Type B pancreatic cell (in vitro differentiated cells): ENCODE results near the gene TPD52L2. TPM values are rescaled to one million over a fixed set of nuclear protein-coding genes. Genes with fewer than 3 reads are reported as not detected.
A peak's percentile ranks its signal among the peaks of the same experiment; 100 is the strongest.

Source experiments
- DNase-seq: peaks from one replicate; pipeline ENCODE4 v3.0.0; 2021; ENCODE audit warnings: mixed read lengths; ENCODE audit not compliant: unreplicated experiment; ENCODE audit errors: extremely low spot score
- H3K27ac Mint-ChIP-seq: 2 replicates; pipeline ENCODE4 v1.8.0; 2021; ENCODE audit warnings: mild to moderate bottlenecking, mixed read lengths
- H3K27me3 Mint-ChIP-seq: 2 replicates; pipeline ENCODE4 v1.8.0; 2021; ENCODE audit warnings: mixed read lengths
- H3K36me3 Mint-ChIP-seq: 2 replicates; pipeline ENCODE4 v1.8.0; 2021; ENCODE audit warnings: mixed read lengths
- H3K4me1 Mint-ChIP-seq: one replicate; pipeline ENCODE4 v1.8.0; 2021; ENCODE audit warnings: mixed read lengths; ENCODE audit not compliant: unreplicated experiment
- H3K4me3 Mint-ChIP-seq: 2 replicates; pipeline ENCODE4 v1.8.0; 2021; ENCODE audit warnings: mild to moderate bottlenecking, mixed read lengths
- H3K9me3 Mint-ChIP-seq: 2 replicates; pipeline ENCODE4 v1.8.0; 2021; ENCODE audit warnings: mixed read lengths
- total RNA-seq: library from RNA; stranded (reverse); gene quantifications from 2 replicates; pipeline ENCODE4 v1.2.1, GENCODE V29; 2021; ENCODE audit warnings: low replicate concordance
- TF ChIP-seq, protein P1 (sequence below): fragments of 200-600 bp; sonication (generic); conservative IDR thresholded peaks from 2 replicates; pipeline ENCODE4 v1.5.0; 2021; ENCODE audit warnings: antibody characterized with exemption, mild to moderate bottlenecking

Gene TPD52L2
- total RNA-seq, 1 donor from 2014 or later: 76.5 TPM

- Mint-ChIP-seq H3K36me3 (no peaks in the 10 kb centered on the region), H3K4me1 (peaks cover 35% of the 10 kb centered on the region)
Measured at GRCh38 chr20:63828951-63829350, 36.1 kb upstream of the TPD52L2 start.

DNA sequence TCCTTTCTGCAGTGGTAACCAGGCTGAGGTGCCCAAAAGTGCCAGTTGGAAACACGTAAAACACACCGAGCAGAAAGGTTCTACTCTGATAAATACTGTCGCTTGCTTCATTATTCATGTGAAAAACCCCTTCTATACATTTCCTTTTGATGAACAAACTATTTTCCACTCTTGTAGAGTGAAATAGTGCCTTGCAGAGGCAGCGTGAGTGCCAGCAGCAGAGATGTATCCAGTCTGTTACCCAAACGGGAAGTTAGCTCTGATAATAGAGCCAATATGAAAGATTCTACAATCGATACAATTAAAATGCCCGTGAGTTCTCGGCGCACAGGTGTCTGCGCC is 35.5 kb upstream of the TPD52L2 start:
- TF ChIP-seq, protein P1, sequence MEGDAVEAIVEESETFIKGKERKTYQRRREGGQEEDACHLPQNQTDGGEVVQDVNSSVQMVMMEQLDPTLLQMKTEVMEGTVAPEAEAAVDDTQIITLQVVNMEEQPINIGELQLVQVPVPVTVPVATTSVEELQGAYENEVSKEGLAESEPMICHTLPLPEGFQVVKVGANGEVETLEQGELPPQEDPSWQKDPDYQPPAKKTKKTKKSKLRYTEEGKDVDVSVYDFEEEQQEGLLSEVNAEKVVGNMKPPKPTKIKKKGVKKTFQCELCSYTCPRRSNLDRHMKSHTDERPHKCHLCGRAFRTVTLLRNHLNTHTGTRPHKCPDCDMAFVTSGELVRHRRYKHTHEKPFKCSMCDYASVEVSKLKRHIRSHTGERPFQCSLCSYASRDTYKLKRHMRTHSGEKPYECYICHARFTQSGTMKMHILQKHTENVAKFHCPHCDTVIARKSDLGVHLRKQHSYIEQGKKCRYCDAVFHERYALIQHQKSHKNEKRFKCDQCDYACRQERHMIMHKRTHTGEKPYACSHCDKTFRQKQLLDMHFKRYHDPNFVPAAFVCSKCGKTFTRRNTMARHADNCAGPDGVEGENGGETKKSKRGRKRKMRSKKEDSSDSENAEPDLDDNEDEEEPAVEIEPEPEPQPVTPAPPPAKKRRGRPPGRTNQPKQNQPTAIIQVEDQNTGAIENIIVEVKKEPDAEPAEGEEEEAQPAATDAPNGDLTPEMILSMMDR: no peak
- peaks cover 32% of the 10 kb centered on the region for H3K4me1 Mint-ChIP-seq
- H3K27me3 Mint-ChIP-seq: peaks cover 15% of the 10 kb centered on the region
- H3K4me3 Mint-ChIP-seq: peak overlapping the region; percentile 93
- H3K9me3 Mint-ChIP-seq: no peaks in the 10 kb centered on the region
- no peaks in the 10 kb centered on the region for H3K36me3 Mint-ChIP-seq
- H3K27ac Mint-ChIP-seq: peak overlapping the region; percentile 89
- DNase-seq: no peak

More at GRCh38 chr20:63828951-63829350, 36.1 kb upstream of the TPD52L2 start:
- Mint-ChIP-seq H3K27me3 (peaks cover 15% of the 10 kb centered on the region), H3K27ac (peak overlapping the region; percentile 89), H3K4me3 (peak overlapping the region; percentile 93), H3K9me3 (no peaks in the 10 kb centered on the region)
- TF ChIP-seq, protein P1: no peak
- DNase-seq: no peak

- Mint-ChIP-seq H3K4me1 (peaks cover 32% of the 10 kb centered on the region), H3K36me3 (no peaks in the 10 kb centered on the region), H3K9me3 (no peaks in the 10 kb centered on the region), H3K27me3 (peaks cover 15% of the 10 kb centered on the region), H3K4me3 (peak overlapping the region; percentile 93), H3K27ac (peak overlapping the region; percentile 89)
- TF ChIP-seq, protein P1: no peak
- DNase-seq: no peak
Measured at GRCh38 chr20:63829945-63830835, 34.9 kb upstream of the TPD52L2 start.

DNA sequence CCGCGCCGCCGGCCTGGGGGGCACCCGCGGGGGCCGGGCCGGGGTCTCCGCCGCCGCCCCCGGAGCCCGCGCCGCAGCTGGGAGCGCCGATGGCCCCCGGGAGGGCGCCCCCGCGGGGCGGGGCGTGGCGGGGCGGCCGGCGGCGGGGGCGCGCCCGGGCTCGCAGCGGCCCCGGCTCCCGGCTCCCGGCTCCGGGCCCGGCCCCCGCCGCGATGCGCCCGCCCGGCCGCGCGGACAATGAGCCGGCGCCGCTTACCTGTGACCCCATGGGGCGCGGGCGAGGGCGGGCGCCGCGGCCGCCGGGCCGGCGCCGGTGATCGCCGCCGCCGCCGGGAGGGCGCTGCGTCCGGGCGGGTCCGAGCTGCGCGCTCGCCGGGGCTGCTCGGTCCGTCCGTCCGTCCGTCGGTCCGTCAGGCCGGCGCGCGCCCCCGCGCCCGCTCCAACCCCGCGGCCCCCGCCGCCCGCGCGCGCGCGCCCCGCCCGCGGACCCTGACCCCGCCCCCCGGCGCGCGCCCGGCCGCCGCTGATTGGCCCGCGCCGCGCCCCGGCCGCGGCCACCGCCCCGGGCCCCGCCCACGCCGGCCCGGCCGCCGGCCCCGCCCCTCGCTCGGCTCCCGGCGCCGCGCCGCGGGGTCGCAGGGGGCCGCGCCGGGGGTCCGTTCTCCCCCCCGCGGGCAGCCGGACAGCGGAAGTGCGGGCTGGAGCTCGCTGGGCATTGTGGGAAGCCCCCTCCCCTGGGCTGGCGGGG is 34.1 kb upstream of the TPD52L2 start, which contains the start of gene ZBTB46:
ZBTB46 (minus strand) TSS at position 424 of the 748 bp plus-strand sequence. CDS start 40,507 bp downstream, outside the sequence.
- Mint-ChIP-seq H3K27me3 (peaks cover 15% of the 10 kb centered on the region), H3K27ac (peak within 1 kb of the TSS; percentile 89), H3K4me1 (peaks cover 25% of the 10 kb centered on the region), H3K9me3 (no peaks in the 10 kb centered on the region), H3K36me3 (no peaks in the 10 kb centered on the region), H3K4me3 (peak within 1 kb of the TSS; percentile 93)
- TF ChIP-seq, protein P1: no peak
- no peak for DNase-seq

GRCh38 chr20:63831646-63831992 is 33.5 kb upstream of the TPD52L2 start:
- H3K9me3 Mint-ChIP-seq: no peaks in the 10 kb centered on the region
- no peak overlapping the region for H3K4me3 Mint-ChIP-seq
- no peak overlapping the region for H3K27ac Mint-ChIP-seq
- peaks cover 23% of the 10 kb centered on the region for H3K4me1 Mint-ChIP-seq
- H3K36me3 Mint-ChIP-seq: no peaks in the 10 kb centered on the region
- DNase-seq: no peak
- TF ChIP-seq, protein P1: no peak
- peaks cover 15% of the 10 kb centered on the region for H3K27me3 Mint-ChIP-seq
